Gastrocnemius medialis (tissue), 4 donors: ENCODE measurements around the gene HDC.

Experiments
- POLR2A ChIP-seq, 2 donors: fragments of 450-650 bp; IDR thresholded peaks; one replicate each; pipeline ENCODE4 v1.6.1; 2017; ENCODE audit warnings: antibody characterized with exemption in 2 of 2, mild to moderate bottlenecking in 2 of 2, moderate library complexity in 2 of 2
- TF ChIP-seq, protein P1 (sequence below), 5 experiments: fragments of 450-650 bp in 3 of 5; fragments of 200-600 bp in 2 of 5; sonication (generic) in 2 of 5; IDR thresholded peaks in 4 of 5; conservative IDR thresholded peaks in 1 of 5; 1 replicate in 4 of 5; 2 replicates in 1 of 5; pipeline ENCODE4 v1.5.1; 2016 to 2019; ENCODE audit warnings: antibody characterized with exemption in 5 of 5, mild to moderate bottlenecking in 3 of 5, moderate library complexity in 3 of 5

DNA sequence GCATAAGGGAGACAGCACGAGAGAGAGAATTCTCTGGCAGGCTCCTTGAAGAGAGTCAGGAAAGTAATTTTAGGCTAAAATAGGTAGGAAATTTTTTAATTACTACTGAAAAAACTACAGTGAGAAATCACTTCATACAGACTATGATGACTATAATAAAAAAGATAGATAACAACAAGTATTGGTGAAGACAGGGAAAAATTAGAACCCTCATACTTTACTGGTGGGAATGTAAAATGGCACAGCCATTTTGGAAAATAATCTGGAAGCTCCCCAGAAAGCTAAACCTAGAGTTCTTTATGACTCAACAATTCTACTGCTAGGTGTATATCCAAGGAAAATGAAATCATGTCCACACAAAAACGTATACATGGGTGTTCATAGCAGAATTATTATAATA lies 2.1 kb upstream of the HDC start:
- TF ChIP-seq POLR2A (IDR thresholded peaks at IDR 0.05), result no peak
- TF ChIP-seq, protein P1, sequence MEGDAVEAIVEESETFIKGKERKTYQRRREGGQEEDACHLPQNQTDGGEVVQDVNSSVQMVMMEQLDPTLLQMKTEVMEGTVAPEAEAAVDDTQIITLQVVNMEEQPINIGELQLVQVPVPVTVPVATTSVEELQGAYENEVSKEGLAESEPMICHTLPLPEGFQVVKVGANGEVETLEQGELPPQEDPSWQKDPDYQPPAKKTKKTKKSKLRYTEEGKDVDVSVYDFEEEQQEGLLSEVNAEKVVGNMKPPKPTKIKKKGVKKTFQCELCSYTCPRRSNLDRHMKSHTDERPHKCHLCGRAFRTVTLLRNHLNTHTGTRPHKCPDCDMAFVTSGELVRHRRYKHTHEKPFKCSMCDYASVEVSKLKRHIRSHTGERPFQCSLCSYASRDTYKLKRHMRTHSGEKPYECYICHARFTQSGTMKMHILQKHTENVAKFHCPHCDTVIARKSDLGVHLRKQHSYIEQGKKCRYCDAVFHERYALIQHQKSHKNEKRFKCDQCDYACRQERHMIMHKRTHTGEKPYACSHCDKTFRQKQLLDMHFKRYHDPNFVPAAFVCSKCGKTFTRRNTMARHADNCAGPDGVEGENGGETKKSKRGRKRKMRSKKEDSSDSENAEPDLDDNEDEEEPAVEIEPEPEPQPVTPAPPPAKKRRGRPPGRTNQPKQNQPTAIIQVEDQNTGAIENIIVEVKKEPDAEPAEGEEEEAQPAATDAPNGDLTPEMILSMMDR (IDR thresholded peaks at IDR 0.05 in 4 of 5, conservative IDR thresholded peaks at IDR 0.05 in 1 of 5), result no peak
